Mammary epithelial cell (primary cell): ENCODE measurements around the gene ATG5.

Experiments used
- EZH2 ChIP-seq: IDR thresholded peaks from 2 replicates; pipeline ENCODE4 v1.6.1; 2012; ENCODE audit warnings: low read length, inconsistent platforms, borderline replicate concordance
- TF ChIP-seq, protein P1 (sequence below), 2 donors: IDR thresholded peaks in 1 of 2; conservative IDR thresholded peaks in 1 of 2; 2 replicates each; pipeline ENCODE4 v1.5.1; 2011 to 2012; ENCODE audit warnings: inconsistent platforms in 2 of 2, low read length in 2 of 2, mild to moderate bottlenecking in 2 of 2, control low read depth in 1 of 2, low read depth in 1 of 2; ENCODE audit not compliant: insufficient read depth in 1 of 2; ENCODE audit errors: extremely low read depth in 1 of 2

DNA sequence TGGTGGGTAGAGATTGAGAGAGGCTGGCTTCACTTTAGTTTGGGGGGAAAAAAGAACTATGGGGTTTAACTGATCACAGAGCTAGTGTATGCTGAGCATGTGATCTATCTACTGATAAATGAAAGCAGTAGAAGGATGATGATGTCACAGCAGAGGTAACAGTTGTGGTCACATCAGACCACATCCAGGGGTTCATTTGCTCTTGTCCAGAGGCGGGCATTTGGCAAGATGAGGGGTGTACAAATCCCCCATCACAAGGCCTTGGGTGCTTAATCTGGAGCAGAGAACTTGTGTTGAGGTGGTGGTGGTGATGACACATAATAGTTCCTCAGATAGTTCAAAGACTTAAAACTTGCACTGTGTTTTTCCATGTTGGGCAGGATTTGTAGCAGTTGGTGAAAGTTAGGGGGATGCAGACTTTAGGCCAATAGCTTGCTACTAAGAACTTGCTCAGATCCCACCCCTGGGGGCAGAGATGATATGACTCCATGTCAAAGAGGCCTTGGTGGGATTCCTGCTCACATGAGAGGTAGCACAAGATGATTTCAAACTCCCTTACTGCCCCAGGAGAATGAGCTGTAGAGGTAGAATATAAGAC lies 176.0 kb downstream of the ATG5 start:
- TF ChIP-seq, protein P1, sequence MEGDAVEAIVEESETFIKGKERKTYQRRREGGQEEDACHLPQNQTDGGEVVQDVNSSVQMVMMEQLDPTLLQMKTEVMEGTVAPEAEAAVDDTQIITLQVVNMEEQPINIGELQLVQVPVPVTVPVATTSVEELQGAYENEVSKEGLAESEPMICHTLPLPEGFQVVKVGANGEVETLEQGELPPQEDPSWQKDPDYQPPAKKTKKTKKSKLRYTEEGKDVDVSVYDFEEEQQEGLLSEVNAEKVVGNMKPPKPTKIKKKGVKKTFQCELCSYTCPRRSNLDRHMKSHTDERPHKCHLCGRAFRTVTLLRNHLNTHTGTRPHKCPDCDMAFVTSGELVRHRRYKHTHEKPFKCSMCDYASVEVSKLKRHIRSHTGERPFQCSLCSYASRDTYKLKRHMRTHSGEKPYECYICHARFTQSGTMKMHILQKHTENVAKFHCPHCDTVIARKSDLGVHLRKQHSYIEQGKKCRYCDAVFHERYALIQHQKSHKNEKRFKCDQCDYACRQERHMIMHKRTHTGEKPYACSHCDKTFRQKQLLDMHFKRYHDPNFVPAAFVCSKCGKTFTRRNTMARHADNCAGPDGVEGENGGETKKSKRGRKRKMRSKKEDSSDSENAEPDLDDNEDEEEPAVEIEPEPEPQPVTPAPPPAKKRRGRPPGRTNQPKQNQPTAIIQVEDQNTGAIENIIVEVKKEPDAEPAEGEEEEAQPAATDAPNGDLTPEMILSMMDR (conservative IDR thresholded peaks at IDR 0.05 in 1 of 2, IDR thresholded peaks at IDR 0.05 in 1 of 2; ENCODE audit: extremely low read depth in 1 of 2, insufficient read depth in 1 of 2, low read depth in 1 of 2, low read length in 2 of 2), result no peak
- no peak for TF ChIP-seq EZH2
